WERI-Rb-1 (cell line): ENCODE data around the gene ITGB5.

Source experiments
- DNase-seq: peaks from one replicate; pipeline ENCODE4 v3.0.0-alpha.2; 2020
- H3K27ac ChIP-seq: fragments of 250-450 bp; sonication (Bioruptor Pico); 2 replicates; pipeline ENCODE4 v1.5.1; 2020; ENCODE audit warnings: mild to moderate bottlenecking, moderate library complexity
- H3K27me3 ChIP-seq: fragments of 250-450 bp; sonication (Bioruptor Pico); 2 replicates; pipeline ENCODE4 v1.5.1; 2021; ENCODE audit warnings: mild to moderate bottlenecking, low read depth, moderate library complexity; ENCODE audit not compliant: insufficient read depth, severe bottlenecking
- H3K36me3 ChIP-seq: fragments of 250-450 bp; sonication (Bioruptor Pico); 2 replicates; pipeline ENCODE4 v1.5.1; 2020; ENCODE audit warnings: mild to moderate bottlenecking, moderate library complexity
- H3K4me3 ChIP-seq: 2 replicates; pipeline ENCODE4 v1.5.1; 2011; ENCODE audit warnings: low read depth, mild to moderate bottlenecking, control low read depth, low read length
- H3K9me3 ChIP-seq: fragments of 250-450 bp; sonication (Bioruptor Pico); 2 replicates; pipeline ENCODE4 v1.5.1; 2021; ENCODE audit warnings: mild to moderate bottlenecking, moderate library complexity; ENCODE audit not compliant: severe bottlenecking
- CTCF ChIP-seq: IDR thresholded peaks from 2 replicates; pipeline ENCODE4 v1.5.1; 2011; ENCODE audit warnings: low read depth, mild to moderate bottlenecking, control low read depth, inconsistent platforms, low read length

The ITGB5 gene

DNA sequence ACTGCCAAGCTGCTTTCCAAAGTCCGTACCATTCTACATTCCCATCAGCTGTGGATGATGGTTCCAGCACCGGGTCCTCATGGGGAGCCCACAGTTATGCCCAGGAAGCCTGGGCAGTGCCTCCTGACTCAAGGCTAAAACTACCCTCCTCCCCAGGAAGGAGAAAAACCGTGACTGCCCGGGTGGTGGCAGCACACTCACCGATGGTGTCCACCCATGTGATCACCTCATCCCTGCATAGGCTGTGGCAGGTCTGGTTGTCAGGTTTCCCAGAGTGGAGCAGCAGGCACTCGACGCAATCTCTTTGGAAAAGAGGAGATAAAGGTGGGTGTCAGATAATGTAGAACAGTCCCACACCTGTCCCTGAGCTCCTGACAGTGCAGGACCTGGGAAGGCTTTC is 118.4 kb downstream of the ITGB5 start:
- no peak for TF ChIP-seq CTCF
- Histone ChIP-seq H3K27me3 (no peaks in the 10 kb centered on the region), H3K9me3 (no peaks in the 10 kb centered on the region), H3K4me3 (no peak overlapping the region), H3K36me3 (no peaks in the 10 kb centered on the region), H3K27ac (no peak overlapping the region)
- DNase-seq = no peak

- DNase-seq = no peak
- Histone ChIP-seq H3K4me3 (no peak overlapping the region), H3K36me3 (no peaks in the 10 kb centered on the region), H3K9me3 (no peaks in the 10 kb centered on the region), H3K27me3 (no peaks in the 10 kb centered on the region), H3K27ac (no peak overlapping the region)
- no peak for TF ChIP-seq CTCF
Observed at GRCh38 chr3:124767691-124768090, 119.5 kb downstream of the ITGB5 start.

- no peaks in the 10 kb centered on the region for H3K9me3 ChIP-seq
- TF ChIP-seq CTCF = no peak
- DNase-seq = no peak
- H3K27me3 ChIP-seq = no peaks in the 10 kb centered on the region
- no peak overlapping the region for H3K27ac ChIP-seq
- no peaks in the 10 kb centered on the region for H3K36me3 ChIP-seq
- no peak overlapping the region for H3K4me3 ChIP-seq
Observed at GRCh38 chr3:124767264-124767663, 119.9 kb downstream of the ITGB5 start.

DNA sequence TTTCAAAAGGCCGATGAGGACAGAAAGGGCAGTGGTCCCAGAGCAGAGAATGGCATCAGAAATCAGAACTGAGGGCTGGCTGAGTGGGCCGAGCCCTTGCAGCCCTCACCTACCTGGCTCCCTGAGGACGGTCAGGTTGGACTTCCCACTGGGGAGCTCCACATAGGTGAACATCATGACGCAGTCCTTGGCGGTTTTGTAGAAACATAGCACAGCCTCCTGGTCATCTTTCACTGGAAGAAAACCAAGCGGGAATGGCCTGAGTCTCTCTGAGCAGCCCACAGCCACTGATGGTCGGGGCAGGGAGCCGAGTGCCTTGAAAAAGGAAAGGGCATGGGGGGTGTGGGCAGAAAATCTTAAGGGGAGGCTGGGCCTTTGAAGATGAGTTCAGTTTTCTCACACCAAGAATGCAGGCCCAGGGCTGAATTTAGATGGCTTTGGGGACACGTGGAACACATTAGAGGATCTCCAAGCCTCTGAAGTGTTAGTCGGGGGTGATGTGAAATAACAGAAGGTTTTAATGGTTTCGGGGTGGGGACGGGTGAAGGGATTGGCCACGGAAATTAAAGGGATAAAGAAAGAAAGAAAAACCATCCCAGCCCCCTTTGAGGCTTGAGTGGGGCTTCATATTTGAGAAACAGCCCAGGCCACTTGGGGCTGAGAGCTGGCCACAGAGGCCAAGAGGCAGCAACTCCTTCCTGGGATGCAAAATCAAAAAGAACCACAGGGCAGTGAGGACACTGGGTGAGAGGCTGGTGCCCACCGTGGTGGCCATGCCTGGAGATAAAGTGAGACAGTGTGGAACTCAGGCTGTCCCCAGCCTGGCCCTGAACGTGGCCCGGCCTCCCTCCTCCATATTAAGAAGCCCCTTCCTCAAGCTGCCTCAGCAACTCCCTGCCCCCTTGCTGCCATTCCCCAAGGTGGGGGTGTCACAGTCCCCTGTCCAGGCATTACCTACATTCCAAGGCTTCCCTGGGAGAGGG is 120.8 kb downstream of the ITGB5 start:
- no peaks in the 10 kb centered on the region for H3K36me3 ChIP-seq
- no peak overlapping the region for H3K27ac ChIP-seq
- H3K27me3 ChIP-seq = no peaks in the 10 kb centered on the region
- no peak for TF ChIP-seq CTCF
- H3K4me3 ChIP-seq = no peak overlapping the region
- DNase-seq = no peak
- no peaks in the 10 kb centered on the region for H3K9me3 ChIP-seq

GRCh38 chr3:124765197-124765840 is 121.8 kb downstream of the ITGB5 start:
- Histone ChIP-seq H3K36me3 (no peaks in the 10 kb centered on the region), H3K4me3 (no peak overlapping the region), H3K27ac (no peak overlapping the region), H3K9me3 (no peaks in the 10 kb centered on the region), H3K27me3 (no peaks in the 10 kb centered on the region)
- no peak for TF ChIP-seq CTCF
- no peak for DNase-seq
